Subcutaneous abdominal adipose tissue (tissue), 5 donors: ENCODE data around the gene USH1C.
A peak's percentile ranks its signal among the peaks of the same experiment; 100 is the strongest.

Source experiments
- H3K27ac ChIP-seq: one replicate; pipeline ENCODE4 v1.7.0; 2013; ENCODE audit warnings: low read depth, mild to moderate bottlenecking, inconsistent platforms, low read length, moderate library complexity
- H3K27me3 ChIP-seq, 5 donors: one replicate each; pipeline ENCODE4 v1.7.0; 2013; ENCODE audit warnings: low read length in 5 of 5, inconsistent platforms in 1 of 5; ENCODE audit not compliant: control insufficient read depth in 5 of 5, insufficient read depth in 4 of 5
- H3K36me3 ChIP-seq, 5 donors: one replicate each; pipeline ENCODE4 v1.7.0; 2013; ENCODE audit warnings: low read length in 5 of 5; ENCODE audit not compliant: control insufficient read depth in 5 of 5, insufficient read depth in 5 of 5
- H3K4me1 ChIP-seq, 5 donors: one replicate each; pipeline ENCODE4 v1.7.0; 2013; ENCODE audit warnings: low read length in 5 of 5, mild to moderate bottlenecking in 3 of 5, moderate library complexity in 1 of 5; ENCODE audit not compliant: control insufficient read depth in 5 of 5, insufficient read depth in 5 of 5
- H3K4me3 ChIP-seq, 5 donors: one replicate each; pipeline ENCODE4 v1.7.0; 2013; ENCODE audit warnings: low read length in 5 of 5, low read depth in 1 of 5
- H3K9ac ChIP-seq, 5 donors: one replicate each; pipeline ENCODE4 v1.7.0; 2013; ENCODE audit warnings: low read length in 5 of 5, mild to moderate bottlenecking in 4 of 5, moderate library complexity in 3 of 5
- H3K9me3 ChIP-seq, 5 donors: one replicate each; pipeline ENCODE4 v1.7.0; 2013; ENCODE audit warnings: low read length in 5 of 5; ENCODE audit not compliant: control insufficient read depth in 5 of 5
- donor health status: healthy.
- donor health status: healthy.
- donor health status: healthy.
- donor health status: healthy.
- donor health status: healthy.

The USH1C gene

DNA sequence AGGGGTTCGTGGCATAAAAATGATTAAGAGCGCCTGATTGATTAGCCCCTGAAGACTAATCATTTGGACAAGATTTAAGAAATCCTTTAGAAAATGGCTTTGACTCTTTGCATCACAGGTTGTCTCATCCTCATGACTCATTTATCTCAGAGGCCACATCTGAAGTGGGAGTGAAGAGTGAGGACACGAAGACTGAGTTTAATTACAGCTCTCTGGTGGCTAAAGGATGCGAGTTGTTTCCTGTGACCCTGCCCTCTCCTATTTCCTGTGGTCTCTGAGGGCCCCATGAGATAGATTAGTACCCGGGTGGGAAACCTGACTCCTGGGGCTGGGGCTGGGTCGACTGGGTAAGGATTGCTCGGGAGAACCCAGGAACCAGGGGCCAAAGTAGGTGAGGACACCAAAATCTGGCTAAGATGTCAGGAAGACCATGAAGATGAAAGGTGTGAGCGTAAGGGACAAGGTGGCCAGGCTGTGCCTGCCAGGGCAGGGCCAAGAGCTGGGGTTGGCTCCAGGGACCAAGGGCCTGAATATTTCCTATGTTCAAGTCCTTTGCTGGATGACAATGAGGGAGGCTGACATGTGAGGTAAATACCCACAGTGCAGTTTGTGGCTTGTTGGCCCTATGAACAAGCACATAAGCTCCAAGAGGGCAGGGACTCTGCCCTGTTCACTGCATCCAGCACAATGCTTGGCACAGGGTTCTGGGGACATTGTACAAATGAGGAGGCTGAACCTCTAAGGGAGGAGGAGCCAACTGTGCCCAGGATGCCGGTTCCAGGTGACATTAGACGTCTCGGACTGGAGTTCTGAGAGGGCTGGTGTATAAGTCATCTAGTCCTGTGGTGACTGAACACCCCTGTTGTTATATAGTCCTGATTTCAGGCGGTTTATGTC, 6.5 kb upstream of the USH1C start:
- Histone ChIP-seq H3K4me1 (peaks cover 0 to 7% (median 2%) of the 10 kb centered on the region in 5 donors), H3K27me3 (peaks cover 12 to 36% (median 28%) of the 10 kb centered on the region in 5 donors), H3K9ac (no peak overlapping the region), H3K27ac (no peak overlapping the region), H3K9me3 (no peaks in the 10 kb centered on the region), H3K36me3 (no peaks in the 10 kb centered on the region), H3K4me3 (no peak overlapping the region)

DNA sequence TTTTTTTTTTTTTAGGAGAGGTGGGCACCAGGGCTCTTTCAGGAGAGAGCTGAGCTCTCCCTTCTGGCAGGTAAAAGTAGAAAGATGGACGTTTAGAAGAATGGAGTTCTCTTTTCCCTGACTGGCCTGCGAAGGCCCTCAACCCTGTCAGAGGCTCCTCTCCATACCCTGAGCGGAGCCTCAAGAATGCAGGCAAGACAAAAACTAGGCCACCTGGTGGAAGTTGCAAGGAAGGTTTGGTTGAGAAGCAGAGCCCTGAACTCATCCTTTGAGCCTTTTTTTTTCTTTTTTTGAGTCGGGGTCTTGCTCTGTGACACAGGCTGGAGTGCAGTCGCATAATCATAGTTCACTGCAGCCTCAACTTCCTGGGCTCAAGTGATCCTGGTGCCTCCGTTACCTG, 4.2 kb upstream of the USH1C start:
- no peak overlapping the region for H3K9ac ChIP-seq
- H3K27me3 ChIP-seq, result peaks cover 12 to 43% (median 34%) of the 10 kb centered on the region in 5 donors
- H3K27ac ChIP-seq, result no peak overlapping the region
- H3K4me1 ChIP-seq, result peaks cover 0 to 12% (median 7%) of the 10 kb centered on the region in 5 donors
- H3K9me3 ChIP-seq, result no peaks in the 10 kb centered on the region
- no peaks in the 10 kb centered on the region for H3K36me3 ChIP-seq
- H3K4me3 ChIP-seq, result no peak overlapping the region

DNA sequence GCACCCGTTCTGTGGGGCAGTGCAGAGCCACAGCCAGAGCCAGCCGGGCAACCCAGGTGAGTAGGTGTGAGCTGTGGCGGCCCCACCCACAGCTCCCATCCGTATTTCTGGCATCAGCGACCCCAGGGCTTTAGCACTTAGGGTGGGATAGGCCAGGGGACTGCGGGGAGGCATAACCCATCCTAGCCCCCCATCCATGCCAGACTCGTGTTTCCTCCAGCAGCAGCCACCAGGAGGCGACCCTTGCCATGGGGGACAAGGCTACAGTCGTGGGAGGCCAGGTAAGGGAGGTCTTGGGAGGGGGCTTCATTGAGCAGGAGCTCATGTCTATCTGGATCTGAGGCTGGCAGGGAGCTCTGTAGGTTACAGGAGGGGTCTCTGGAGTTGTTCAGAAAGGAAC, 3.7 kb upstream of the USH1C start:
- Histone ChIP-seq H3K4me1 (peaks cover 0 to 12% (median 7%) of the 10 kb centered on the region in 5 donors), H3K27ac (no peak overlapping the region), H3K9ac (no peak overlapping the region), H3K27me3 (peaks cover 12 to 44% (median 30%) of the 10 kb centered on the region in 5 donors), H3K4me3 (no peak overlapping the region), H3K9me3 (no peaks in the 10 kb centered on the region), H3K36me3 (no peaks in the 10 kb centered on the region)

DNA sequence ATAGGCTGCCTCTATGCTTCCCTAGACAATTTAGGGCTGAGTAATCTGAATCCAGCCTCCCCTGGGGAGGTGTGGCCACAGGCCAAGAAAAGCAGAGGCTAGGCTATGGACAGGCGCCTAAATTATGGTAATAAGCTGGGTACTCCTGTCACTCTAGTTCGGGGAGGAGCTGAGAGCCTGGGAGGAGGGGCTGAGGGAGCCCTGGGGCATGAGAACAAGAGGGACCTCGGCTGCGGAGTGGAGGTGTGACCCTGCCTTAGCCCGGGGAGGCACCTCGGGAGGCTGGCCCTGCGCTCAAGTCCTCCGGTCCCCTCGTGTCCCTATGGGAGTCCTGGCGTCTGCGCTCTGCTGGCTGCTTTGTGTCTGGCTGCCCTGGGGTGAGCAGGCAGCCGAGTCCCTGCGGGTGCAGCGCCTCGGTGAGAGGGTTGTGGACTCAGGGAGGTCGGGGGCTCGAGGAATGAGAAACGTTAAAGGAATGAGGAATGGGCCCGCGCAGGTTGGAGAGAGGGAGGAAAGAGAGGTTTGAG, 2.9 kb upstream of the USH1C start, which contains the start of gene OTOG:
Gene OTOG (plus strand): TSS at position 209 of the 527 bp plus-strand sequence. CDS start 114 bp downstream, at position 323.
- no peak within 1 kb of the TSS for H3K9ac ChIP-seq
- H3K4me3 ChIP-seq, result no peak within 1 kb of the TSS
- no peaks in the 10 kb centered on the region for H3K36me3 ChIP-seq
- no peak within 1 kb of the TSS for H3K27ac ChIP-seq
- peaks cover 0 to 12% (median 7%) of the 10 kb centered on the region in 5 donors for H3K4me1 ChIP-seq
- peaks cover 12 to 44% (median 25%) of the 10 kb centered on the region in 5 donors for H3K27me3 ChIP-seq
- H3K9me3 ChIP-seq, result no peaks in the 10 kb centered on the region

DNA sequence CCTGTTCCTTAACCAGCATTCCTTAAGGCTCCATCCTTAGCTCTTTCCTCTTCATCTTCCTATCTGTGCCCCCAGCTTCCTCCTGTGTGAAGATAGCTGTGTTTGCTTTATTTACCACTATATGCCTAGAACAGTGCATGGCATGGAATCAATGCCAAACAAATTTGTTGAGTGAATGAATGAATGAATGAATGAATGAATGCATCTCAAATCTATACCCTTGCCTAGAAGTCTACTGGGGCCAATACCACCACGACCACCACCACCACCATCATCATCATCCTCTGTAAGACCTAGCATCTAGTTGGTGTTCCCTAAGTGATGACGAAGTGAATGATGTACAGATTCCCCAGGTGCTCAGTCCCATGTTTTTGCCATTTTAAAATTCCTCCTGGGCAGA, 2.0 kb upstream of the USH1C start:
- Histone ChIP-seq H3K27ac (no peak overlapping the region), H3K36me3 (no peaks in the 10 kb centered on the region), H3K9me3 (no peaks in the 10 kb centered on the region), H3K27me3 (peaks cover 12 to 44% (median 25%) of the 10 kb centered on the region in 5 donors), H3K4me3 (no peak overlapping the region), H3K9ac (no peak overlapping the region), H3K4me1 (peaks cover 0 to 12% (median 7%) of the 10 kb centered on the region in 5 donors)

DNA sequence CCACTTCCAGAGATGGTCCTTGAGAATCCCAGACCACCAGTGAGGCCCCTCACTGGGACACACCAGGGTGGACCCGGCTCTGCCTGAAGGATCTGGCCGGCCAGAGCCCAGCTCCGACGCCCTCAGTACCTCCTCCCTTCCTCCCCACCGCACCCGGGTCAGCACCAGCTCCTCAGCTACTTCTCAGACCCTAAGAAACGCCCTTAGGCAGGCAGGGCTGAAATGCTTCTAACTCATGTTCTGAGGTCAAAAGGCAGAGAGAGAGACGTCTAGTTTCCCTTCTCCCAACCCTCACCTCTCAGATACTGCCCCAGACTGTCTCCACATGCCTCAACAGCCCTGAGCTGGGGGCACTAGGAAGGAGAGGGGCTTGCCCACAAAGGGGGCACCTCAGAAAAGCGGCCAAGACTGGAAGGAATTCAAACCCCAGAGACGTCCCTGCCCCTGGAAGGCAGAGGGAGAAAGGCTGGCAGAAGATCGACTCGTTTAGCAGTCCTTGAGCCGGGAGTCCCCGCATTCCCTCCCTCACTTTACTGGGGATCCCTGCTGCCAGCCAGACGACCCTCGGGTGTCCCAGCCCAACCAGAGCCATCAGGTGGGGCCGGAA, 539 bp downstream of the USH1C start:
- Histone ChIP-seq H3K9ac (no peak overlapping the region), H3K4me3 (peak overlapping the region in 1 of 5 donors; percentile 16), H3K27ac (no peak overlapping the region), H3K27me3 (peaks cover 12 to 38% (median 24%) of the 10 kb centered on the region in 5 donors), H3K4me1 (peaks cover 0 to 12% (median 7%) of the 10 kb centered on the region in 5 donors), H3K36me3 (no peaks in the 10 kb centered on the region), H3K9me3 (no peaks in the 10 kb centered on the region)

DNA sequence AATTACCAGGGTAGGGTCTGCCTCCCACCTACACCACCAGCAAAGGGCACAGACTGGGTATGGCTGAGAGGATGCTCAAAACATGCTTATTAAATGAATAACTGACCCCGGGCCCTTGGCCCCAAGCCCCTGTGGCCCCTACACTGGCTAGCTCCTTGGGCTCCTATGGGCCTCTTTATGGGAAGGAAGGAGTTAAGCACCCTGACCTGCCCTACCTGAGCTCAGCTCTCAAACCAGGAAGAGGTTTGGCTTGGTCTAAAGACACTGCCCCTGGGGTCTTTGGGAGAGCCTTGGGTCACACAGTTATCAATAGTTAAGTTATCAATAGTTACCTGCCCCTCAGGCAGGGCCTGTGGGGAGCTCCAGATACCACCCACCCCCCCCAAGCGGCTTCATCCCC, 1.2 kb downstream of the USH1C start:
- H3K9ac ChIP-seq, result no peak overlapping the region
- no peaks in the 10 kb centered on the region for H3K9me3 ChIP-seq
- no peak overlapping the region for H3K4me3 ChIP-seq
- H3K4me1 ChIP-seq, result peaks cover 0 to 12% (median 7%) of the 10 kb centered on the region in 5 donors
- no peaks in the 10 kb centered on the region for H3K36me3 ChIP-seq
- H3K27ac ChIP-seq, result no peak overlapping the region
- peaks cover 12 to 34% (median 23%) of the 10 kb centered on the region in 5 donors for H3K27me3 ChIP-seq

DNA sequence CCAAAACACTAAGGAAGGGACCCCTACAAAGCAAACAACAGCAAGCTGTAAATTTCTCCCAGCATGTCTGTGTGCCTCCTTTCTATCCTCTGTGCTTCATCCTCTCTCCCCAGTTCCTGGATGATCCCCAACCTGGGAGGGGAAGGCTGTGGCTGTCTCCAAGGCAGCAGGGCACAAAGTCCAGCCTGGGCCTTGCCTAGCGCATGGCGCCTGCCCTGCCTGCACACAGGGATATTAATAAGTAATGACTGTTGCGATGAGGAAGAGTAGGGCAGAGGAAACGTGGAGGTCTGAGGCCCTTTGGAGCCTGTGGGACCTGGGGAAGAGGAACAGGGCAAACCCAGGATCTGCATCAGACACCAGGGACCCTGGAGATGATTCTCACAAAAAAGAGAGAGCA, 2.0 kb downstream of the USH1C start:
- H3K4me3 ChIP-seq, result no peak overlapping the region
- H3K9me3 ChIP-seq, result no peaks in the 10 kb centered on the region
- H3K9ac ChIP-seq, result no peak overlapping the region
- peaks cover 4 to 26% (median 15%) of the 10 kb centered on the region in 5 donors for H3K27me3 ChIP-seq
- no peaks in the 10 kb centered on the region for H3K36me3 ChIP-seq
- H3K4me1 ChIP-seq, result peaks cover 0 to 10% (median 4%) of the 10 kb centered on the region in 5 donors
- H3K27ac ChIP-seq, result no peak overlapping the region

DNA sequence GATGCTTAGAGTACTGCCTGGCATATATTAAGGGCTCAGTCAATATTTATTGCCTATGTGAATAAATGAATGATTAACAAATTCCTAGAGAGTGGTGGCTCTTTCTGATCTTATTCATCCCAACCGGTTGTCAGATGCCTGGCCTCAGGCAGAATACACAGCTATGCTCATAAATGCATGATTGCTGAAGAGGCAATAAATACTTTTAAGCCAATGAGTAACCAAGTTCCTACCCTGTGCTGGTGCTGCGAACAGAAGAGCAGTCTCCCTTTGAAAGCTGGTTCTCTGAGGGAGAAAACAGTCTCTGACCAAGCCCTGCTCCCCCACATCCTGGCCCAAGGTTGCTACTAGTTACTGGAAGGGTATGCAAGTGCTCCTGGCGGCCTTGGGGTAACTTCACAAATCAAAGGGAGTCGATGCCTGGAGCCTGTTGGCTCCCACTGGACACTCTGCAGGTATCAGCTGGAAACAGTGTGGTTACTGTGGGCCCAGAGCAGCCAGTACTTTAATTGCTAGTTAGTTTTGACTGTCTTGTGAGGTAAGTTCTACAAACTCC, 2.8 kb downstream of the USH1C start:
- Histone ChIP-seq H3K36me3 (no peaks in the 10 kb centered on the region), H3K4me3 (no peak overlapping the region), H3K4me1 (peaks cover 0 to 7% (median 0%) of the 10 kb centered on the region in 5 donors), H3K27ac (no peak overlapping the region), H3K9ac (no peak overlapping the region), H3K9me3 (no peaks in the 10 kb centered on the region), H3K27me3 (peaks cover 0 to 18% (median 7%) of the 10 kb centered on the region in 5 donors)
